SK-N-MC (cell line): Measurements from ENCODE around the gene SLC16A9.

ENCODE experiments used
- EZH2 ChIP-seq: fragments of 200-600 bp; sonication (generic); IDR thresholded peaks from one replicate; pipeline ENCODE4 v1.6.1; 2017; ENCODE audit warnings: antibody characterized with exemption
- POLR2AphosphoS5 ChIP-seq: IDR thresholded peaks from 2 replicates; pipeline ENCODE4 v1.6.1; 2012; ENCODE audit warnings: mild to moderate bottlenecking, low read depth, low read length, borderline replicate concordance

GRCh38 chr10:59617996-59618395 lies 91.7 kb downstream of the SLC16A9 start:
- TF ChIP-seq POLR2AphosphoS5 (no peak), EZH2 (no peak)
